HG02884 (cell line): ENCODE data around the gene ZNF189.

Experiments
- ATAC-seq: cut with Tn5 transposase; IDR thresholded peaks from one replicate; pipeline ENCODE4 v1.9.1; 2021; ENCODE audit warnings: mild to moderate bottlenecking, moderate library complexity; ENCODE audit not compliant: unreplicated experiment

ZNF189 gene

DNA sequence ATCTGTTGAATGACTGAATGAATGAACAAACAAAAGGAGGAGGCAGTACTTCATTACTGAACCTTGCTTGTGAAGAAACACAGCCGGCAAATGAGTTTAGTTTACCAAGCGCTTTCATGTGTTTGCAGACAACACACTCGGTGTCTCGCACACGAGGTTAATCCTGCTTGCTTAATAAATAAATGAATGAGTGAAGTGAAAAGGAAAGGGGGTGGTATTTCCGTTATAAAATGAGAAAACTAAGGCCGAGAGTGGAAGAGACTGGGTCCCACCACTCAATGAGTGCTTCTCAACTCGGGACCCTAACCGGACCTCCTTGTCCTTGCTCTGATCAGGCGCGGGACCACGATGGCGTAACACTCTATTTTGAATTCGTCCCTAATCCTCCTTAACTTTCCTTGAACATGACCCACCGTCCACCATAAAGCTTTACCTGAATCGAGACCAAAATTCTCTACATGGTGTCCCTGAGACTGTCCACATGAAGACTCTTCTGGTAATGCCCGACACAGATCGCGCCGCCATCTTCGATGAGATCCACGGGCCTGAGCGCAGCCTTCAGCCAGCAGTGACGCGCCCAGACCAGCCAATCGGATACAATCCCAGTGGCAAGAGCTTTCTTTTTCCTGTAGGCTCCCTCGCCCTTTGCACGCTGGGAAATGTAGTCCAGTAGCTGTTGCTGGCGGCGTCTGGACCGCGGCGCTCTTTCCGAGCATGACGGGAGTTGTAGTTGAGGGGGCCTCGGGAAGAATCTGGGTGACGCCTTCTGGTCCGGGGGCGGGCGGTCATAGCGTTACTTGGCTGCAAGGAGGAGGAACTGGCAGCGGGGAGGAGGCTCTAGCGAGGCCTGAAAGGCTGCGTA is at the start of gene ZNF189, which contains the start of gene MRPL50:
Gene ZNF189 (plus strand): TSS at position 784 of the 862 bp plus-strand sequence. CDS start 306 bp downstream, outside the sequence.
Gene MRPL50 (minus strand): TSS at position 551 of the 862 bp plus-strand sequence. CDS start 26 bp downstream, at position 525.
- peak; percentile 97 for ATAC-seq

DNA sequence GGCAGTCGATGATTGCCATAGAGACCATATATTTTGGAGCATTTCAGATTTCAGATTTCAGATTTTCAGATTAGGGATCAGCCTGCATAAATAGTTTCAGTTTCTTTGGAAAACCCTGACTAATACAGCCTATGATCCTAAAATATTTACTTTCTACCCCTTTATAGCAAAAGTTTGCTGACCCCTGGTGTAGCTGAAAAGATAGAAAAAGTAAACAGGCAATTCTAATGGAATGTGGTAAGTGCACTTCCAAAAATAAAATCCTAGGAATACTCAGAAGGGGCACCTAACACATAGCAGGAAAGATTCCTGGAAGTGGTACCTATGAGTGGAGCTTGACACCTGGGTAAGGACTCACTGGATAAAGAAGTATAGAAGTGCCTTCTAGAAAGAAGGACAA is 48.4 kb upstream of the ZNF189 start:
- ATAC-seq = no peak

DNA sequence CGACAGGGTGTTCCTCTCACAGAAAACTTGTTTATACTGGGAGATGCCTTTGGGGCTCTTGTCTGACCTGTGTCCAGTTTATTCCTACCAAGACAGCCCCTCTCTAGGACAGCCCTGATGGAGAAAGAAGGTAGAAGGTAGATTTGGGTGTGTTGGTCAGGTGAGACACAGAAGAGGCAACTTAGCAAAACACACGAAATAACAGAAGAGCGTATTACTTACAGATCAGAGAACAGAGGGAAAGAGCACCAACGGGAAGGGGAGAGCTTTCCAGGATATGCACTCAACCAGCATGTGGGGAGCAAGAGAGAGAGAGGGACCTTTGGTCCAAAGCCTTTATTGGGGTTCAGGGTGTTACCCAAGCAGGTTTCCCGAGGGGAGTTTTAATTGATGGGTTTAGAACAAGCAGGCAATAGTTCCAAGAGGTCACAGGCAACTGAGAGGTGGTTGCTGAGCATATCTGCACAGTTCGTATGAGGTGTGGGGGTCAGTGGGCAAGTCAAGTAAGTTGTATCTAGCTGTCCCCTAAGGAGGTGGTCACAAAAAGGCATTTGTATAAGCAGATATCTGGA is 45.7 kb upstream of the ZNF189 start:
- ATAC-seq = no peak

DNA sequence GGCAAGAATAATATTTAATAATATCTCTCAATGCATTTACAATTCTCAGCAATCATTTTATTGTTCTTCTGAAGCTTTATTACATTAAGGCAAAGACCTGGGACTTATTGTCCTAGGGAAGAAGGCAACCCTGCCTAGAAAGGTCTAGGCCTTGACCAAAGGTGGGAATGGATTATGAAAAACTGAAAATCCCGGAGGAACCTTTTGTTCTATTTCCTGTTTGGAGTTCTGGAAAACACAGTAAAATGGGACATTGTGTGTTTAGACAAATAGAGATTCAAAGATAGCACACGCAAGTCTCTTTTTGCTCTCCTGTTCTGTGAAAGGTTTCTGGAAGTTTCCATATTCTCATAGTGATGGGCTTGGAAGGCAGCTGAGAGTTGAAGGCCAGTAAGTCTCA is 45.0 kb upstream of the ZNF189 start:
- no peak for ATAC-seq

DNA sequence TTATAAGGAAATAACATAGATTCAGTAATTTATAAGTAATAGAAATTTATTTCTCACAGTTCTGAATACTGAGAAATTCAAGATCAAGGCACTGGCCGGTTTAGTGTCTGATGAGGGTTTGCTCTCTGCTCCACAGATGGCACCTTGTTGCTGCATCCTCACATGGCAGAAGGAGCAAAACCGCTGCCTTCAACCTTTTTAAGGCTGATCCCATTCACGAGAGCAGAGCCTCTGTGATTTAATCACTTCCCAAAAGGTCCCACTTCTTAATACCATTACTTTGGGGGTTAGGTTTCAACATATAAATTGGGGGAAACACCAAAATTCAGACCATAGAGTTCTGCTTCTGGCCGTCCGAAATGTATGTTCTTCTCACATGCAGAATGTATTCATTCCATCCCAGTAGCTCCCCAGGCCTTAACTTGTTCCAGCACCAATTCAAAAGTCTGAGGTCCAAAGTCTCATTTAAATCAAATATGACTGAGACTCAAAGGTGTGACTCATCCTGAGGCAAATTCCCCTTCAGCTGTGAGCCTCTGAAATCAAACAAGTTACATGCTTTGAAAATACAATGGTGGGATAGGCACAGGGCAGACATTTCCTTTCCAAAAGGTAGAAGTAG is 44.4 kb upstream of the ZNF189 start:
- ATAC-seq = no peak

DNA sequence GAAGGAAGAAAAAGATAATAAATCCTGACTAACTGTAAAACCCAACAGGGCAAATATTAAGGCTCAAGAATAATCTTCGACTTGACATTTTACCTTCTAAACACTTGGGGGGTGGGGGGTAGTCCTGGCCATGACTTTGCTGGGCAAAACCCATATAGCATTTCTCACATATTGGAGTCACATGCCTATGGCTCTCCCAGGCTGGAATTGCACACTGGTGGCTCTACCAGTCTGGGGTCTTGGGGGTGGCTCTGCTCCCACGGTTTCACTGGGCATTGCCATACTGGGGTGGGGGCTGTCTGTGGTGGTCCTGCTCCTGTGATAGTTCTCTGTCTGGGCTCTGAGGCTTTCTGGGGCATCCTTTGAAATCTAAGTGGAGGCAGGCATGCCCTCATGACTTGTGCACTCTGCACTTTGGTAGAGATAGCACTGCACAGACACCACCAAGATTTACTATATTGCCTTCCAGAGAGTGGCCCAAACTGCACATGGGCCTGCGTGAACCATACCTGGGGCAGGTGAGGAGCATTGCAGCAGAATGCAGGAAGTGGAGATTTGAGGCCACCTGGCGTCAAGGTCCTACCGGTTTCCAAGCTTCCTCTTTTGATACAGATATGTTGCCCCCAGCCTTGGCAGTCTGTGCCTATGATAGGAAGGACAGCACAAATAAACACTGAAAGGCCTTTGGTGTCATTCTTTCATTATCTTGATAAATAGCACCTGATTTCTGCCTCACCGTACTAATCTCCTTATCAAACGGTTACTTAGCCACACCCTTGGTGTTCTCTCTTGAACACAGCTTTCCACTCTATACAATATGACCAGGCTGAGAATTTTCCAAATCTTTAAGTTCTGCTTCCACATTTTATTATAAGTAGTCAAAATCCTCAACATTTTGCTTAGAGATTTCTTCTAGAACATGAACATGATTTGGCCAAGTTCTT is 43.6 kb upstream of the ZNF189 start:
- no peak for ATAC-seq

DNA sequence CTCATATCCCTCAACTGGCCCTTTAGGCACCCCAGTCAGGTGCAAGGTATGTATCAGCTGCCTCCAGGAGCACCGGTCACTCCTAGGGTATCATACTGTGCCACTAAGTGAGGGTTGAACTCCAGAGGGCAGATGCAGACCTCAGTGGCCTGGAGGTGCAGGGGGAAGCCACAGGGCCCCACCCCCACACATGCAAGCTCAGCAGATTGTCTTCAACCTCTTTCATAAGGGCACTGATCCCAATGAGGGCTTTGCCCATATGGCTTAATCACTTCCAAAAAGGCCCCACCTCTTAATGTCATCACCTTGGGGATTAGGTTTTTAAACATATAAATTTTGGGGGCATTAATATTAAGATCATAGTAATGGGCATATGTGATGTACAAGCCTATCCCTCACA is 42.0 kb upstream of the ZNF189 start:
- no peak for ATAC-seq

DNA sequence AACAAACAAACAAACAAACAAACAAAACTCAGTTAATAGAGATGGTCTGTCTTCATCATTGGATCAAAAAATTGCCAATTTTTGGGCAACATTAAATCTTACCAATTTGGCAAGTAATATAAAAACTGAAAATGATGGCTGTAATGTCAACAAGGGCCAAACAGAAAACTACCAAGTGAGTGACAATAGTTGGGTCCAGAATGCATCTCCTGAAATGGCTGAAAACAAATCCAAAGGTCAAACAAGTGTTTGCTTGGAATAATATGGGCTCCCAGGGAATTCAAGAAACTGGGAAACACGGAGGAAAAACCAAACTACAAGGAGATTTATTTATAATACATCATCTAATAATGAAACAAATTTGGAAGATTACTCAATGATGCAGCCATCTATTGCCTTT is 39.0 kb upstream of the ZNF189 start:
- ATAC-seq = no peak

DNA sequence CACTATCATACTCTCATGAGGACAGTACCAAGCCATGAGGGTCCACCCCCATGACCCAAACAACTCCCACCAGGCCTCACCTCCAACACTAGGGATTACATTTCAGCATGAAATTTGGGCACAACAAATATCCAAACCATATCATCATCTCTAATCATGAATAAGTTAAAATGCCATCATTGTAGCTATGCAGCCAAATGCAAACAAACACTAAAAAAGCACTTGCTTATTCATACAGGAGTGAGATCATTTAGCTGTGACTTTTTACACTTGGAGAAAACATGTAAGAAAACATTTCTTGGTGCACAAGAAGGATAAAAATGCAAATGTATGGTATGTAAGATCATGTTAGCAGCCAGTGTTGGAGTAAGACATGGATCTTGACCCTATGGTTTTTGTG is 38.0 kb upstream of the ZNF189 start:
- no peak for ATAC-seq

DNA sequence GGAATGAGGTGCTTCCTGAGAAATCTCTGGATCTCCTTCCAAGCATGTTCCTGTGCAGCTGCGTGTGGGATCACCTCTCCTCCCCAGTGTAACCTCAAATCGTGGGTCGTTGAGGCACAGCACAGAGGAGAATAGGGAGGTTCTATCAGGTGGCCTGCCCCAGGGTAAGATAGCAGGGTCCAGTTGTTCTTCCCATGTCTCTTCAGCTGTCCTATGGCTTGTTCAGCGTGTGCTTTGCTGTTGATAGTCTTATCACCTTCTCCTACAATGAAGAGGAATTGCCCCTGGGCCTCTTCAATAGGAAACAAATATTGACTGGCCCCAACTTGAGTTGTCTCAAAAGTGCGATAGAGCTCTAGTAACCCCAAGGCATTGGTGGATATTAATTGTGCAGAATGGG is 36.2 kb upstream of the ZNF189 start:
- ATAC-seq = no peak

DNA sequence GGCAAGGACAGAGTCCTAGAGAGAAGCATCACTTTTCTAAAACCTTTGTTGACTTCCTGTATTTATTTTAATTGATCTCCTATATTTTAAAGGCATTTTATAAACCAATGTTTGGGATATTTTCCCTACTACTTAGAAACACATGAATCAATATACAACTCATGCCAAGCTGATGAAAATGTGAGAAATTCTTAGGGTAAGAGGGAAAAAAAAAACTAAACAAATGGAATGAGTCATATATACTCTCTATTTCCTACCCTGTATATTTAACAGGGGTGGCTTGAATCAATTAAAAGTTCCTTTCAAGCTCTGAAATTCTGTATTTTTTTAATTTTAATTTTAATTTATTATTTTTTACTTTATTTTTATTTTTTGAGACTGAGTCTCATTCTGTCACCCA is 33.5 kb upstream of the ZNF189 start:
- no peak for ATAC-seq

DNA sequence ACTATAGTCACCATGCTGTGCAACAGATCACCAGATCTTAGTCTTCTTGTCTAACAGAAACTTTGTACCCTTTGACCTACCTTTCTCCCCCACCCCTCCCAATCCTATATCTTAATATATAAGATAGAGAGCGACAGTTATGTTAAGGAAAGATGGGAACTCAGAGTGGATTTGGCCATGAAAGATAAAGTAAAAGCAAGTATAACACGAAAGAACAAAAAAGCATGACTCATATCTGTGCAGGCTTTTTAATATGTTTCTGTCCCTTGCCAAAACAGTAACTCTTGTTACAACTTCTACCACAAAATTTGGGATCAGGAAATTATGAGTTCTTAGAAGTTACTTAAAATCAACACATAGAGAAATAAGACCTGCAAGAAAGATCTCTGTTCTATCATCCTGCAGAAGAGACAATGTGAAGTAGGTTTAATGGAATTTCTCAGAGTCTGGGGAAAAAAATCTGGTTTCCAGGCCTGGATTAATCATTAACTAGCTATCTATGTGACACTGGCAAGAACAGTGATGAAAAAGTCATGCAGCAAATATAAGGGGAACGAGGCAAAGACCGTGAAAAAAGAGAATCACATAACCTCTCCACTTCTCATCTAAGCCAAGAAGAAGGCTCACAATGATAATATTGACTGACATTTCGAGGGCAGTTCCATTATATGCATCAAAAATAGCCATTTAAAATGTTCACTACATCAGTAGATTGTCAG is 32.5 kb upstream of the ZNF189 start:
- no peak for ATAC-seq

DNA sequence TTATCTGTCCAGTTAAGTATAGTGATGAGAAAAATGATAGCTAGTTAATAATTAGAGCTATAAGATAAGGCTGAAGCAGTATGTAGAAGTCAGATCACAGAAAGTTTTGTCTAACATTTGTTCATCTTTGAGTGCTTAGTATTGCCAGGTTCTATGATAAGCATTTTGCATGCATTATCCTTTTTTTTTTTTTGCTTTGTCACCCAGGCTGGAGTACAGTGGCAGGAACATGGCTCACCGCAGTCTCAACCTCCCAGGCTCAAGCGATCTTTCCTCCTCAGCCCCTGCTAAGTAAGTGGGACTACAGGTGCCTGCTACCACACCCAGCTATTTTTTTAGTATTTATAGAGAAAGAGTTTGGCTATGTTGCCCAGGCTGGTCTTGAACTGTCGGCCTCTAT is 31.3 kb upstream of the ZNF189 start:
- ATAC-seq = no peak

DNA sequence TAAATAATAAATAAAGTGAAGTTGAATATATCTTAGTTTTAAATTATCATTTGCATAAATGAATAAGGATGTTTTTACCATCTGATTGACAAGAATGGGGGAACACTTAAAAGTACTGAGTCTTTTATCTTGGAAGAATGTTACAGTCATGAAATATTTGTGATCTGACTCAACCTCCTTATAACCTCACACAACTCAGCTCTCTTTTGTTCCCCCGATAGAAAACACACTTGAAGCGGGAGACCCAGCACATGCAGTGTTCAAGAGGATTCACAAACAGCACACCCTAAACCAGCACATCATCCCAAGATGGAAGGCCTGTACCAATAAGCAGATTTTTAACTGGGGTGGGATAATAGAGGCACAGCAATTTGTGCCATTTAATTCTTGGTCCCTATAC is 29.4 kb upstream of the ZNF189 start:
- ATAC-seq = no peak

DNA sequence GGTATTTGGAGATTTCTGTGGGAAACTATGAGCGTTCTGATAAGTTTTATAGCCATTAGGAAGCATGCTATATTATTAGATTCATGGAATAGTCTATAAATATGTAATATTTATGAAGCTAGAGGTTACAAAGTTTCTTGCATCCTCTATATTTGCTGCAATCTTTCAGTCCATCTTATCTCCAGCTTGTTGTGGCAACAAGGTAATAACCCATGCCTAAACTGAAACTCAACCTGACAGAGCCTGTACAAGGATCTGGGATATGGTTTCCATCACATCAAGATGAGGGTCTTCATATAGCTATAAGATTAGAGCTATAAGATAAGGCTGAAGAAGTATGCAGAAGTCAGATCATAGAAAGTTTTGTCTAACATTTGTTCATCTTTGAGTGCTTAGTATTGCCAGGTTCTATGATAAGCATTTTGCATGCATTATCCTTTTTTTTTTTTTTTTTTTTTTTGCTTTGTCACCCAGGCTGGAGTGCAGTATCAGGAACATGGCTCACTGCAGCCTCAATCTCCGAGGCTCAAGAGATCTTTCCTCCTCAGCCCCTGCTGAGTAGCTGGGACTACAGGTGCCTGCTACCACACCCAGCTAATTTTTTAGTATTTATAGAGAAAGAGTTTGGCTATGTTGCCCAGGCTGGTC is 28.6 kb upstream of the ZNF189 start:
- no peak for ATAC-seq

DNA sequence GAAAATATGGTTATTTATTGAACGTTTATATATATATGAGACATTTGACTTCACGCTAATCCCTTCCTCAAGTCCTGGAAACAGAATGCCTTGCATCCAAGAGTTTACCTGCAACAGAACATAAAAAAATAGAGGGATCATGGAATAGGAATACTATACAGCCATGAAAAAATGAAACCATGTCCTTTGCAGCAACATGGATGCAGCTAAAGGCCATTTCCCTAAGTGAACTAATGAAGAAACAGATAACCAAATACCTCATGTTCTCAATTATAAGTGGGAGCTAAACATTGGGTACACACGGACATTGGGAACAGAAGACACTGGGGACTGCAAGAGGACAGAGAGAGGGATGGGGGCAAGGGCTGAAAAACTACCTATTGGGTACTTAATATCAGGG is 26.8 kb upstream of the ZNF189 start:
- ATAC-seq = no peak

DNA sequence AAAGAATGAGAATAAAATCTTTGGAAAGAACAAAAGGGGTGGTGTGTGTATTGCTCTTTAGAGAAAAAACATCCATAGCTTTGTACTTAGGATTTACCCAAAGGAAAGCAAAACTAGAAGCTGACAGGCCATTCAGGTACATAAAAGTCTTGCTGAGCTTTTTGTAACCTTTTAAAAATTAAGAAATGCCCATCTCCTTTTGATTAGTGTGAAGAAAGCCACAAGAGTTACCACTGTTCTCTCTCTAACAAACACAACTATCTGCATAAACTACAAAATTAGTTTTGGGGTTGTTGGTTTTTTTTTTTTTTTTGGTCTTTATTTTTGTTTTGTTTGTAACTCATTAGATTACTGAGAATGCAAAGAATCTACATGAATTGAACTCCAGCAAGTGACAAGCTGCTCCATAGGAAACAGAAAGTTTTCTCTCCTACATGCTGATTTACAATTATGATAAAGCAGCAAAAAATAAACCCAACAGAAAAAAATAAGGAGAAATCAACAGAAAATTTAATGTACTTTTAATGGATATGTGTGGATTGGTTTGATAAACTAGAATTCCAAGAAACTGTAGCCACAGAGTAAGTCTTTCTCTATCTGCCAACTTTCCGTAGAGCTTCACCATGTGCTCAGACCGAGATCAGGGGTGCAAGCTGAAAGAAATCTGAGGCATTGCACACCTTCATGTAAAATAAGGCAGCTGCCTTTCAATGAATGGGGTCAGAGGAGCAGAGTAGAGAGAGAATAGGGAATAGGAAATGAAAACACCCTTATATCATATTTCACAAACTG is 26.1 kb upstream of the ZNF189 start:
- no peak for ATAC-seq

DNA sequence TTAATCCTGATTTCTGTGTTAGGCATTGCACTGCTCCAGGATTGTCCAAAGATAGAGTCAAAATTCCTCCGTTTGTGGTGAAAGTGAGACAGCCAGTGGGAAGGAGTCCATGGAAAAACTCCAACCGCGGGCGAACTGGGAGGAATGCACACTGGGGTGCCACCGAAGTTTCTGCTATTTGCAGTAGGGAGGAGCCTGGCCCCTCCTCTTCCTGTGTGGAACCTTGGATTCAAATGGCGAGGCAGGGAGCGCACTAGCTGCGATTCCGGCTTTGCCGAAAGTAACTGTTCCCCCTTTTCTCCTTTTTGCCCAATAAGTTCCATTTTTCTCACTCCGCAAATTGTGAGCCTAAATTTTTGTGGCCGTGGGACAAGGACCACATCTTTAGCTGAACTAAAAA is 23.1 kb upstream of the ZNF189 start:
- no peak for ATAC-seq
